ENCODE measurements around the gene RWDD4.

GRCh38 chr4:183681119-183681518 is 22.1 kb upstream of the RWDD4 start:
- TF ChIP-seq CTCF (IDR thresholded peaks at IDR 0.05), result no peak
- TF ChIP-seq POLR2A (IDR thresholded peaks at IDR 0.05), result no peak
